ENCODE results near the gene XAGE2.

- TF ChIP-seq CTCF (IDR thresholded peaks at IDR 0.05): no peak
- no peak for TF ChIP-seq POLR2A (IDR thresholded peaks at IDR 0.05)
Measured at GRCh38 chrX:52422884-52423283, 54.1 kb downstream of the XAGE2 start.
